NCI-H82 (cell line): ENCODE measurements around the gene UVRAG.

Source experiments
- DNase-seq: peaks from one replicate; lab custom pipeline; 2025; lab: John Stamatoyannopoulos, UW

UVRAG gene

DNA sequence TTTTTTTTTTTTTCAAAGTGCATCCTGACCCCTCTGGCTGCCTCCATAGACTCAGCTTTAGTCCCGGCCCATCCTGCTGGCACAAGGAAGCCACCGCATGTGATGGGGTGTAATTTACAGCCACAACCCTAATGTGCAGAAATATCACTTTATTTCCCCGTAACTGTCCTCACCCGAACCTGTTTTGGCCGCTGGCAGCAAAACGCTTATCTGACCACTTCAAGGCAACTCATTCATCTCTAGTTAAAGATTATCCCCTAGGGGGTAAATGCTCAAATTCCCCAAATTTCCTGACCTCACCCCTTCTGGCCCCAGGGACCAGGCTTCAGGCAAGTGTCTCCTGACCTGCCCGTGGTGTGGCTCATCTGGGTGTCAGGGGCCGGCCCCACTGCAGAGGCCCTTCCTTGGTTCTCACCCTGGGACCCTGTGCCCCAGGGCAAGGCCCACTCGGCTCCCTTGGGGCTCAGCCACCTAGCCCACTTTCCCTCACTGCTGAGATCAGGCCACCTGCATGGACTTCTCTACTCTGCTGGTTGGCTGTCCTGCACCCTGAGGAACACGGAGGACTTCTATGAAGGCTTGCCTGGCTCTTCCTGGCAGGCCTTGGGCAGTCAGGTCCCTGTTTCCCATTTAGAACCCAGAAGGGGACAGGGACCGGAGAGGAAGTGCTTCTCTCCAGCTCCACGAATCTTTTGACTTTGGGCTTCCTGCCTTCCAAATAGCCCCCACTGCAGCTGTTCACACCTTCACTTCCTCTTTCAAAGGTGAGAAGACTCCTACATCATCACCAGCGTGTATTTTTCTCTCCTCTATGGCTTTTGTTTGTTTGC lies 337.9 kb downstream of the UVRAG start:
- no peak for DNase-seq

DNA sequence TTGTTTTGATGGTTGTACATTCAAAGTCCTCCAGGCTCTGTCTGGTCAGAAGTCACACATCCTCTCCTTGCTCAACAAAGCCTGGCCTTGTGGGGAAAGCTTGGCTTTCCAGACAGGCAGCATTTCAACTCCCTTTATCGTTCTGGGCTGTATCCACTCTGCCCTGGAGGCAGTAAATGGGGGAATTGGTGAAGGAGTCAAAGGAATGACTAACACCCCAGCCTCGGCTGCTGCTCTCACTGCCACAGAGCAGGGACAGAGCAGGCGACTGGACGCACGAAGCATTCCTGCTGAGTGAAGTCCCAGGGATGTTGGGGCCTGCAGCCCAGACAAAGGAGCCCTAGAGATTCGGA lies 338.5 kb downstream of the UVRAG start:
- no peak for DNase-seq

DNA sequence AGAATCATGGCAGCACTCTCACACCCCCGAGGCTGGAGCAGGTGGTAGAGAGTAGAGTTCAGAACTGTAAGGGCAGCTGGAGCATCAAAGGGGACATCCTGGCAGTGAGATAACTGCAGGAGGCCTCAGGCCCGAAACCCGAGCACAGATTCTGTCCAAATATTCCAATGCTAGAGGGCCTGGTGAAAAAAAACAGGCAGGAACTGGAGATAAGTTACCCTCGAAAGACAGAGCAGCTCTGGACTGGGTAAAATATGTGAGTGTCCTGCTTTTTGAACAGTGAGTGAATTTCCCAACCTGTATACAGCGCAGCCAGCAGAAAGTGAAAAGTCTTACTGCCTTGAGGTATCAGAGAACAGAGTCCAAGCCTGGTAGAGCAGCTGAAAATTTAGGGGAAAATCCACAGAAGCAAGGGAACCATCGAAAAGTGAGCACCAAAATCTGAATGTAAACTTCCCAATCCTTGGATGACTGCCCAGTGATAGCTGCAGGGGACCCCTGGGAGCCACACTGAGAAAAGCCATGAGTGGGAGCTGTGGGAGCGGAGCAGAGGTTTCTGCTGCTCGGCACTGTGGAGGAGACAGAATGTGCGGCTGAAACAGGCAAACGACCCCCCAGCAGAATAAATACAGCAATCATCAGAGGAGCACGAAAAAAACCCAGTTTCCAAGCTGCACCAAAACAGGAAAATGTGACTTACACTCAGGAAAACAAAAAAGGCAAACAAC lies 340.7 kb downstream of the UVRAG start:
- no peak for DNase-seq

DNA sequence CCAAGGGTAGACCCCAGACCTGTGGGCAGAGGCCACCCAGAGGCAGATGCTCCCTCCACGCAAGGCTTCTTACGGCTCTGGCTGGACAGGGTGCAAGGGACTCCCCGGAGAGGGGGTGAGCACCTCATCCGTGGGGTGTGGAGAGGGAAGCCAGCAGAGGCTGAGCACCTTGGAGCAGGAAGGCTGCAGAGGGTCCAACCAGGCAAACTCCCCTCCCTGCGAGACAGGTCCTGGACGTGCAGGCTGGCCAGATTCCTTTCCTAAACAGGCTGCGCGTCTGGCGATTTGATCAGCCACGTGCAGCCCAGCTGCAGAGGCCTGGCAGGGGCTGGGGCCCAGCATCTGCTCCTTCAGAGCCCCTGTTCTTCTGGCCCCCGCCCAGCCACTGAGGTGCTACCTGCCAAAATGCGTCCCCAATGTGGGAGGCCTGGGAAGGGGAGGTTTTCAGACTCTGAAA lies 342.0 kb downstream of the UVRAG start:
- no peak for DNase-seq

DNA sequence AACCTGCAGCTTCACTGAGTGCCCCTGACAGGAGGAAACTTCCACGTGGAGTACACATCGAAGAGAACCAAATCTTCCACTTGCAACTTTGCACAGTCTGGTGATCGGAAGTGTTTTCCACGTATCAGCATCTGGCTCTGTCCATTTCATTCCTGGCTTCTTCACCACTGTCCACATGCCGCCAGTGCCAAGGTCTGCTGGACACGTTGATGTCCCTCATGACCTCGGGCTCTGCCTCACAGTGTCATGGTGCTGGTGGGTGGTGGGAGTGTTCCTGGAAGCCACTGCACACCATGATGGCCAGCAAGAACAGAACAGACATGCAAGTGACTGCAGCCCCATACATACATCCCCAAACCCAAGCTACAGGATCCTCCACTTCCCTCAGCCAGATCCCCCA lies 342.9 kb downstream of the UVRAG start:
- no peak for DNase-seq

DNA sequence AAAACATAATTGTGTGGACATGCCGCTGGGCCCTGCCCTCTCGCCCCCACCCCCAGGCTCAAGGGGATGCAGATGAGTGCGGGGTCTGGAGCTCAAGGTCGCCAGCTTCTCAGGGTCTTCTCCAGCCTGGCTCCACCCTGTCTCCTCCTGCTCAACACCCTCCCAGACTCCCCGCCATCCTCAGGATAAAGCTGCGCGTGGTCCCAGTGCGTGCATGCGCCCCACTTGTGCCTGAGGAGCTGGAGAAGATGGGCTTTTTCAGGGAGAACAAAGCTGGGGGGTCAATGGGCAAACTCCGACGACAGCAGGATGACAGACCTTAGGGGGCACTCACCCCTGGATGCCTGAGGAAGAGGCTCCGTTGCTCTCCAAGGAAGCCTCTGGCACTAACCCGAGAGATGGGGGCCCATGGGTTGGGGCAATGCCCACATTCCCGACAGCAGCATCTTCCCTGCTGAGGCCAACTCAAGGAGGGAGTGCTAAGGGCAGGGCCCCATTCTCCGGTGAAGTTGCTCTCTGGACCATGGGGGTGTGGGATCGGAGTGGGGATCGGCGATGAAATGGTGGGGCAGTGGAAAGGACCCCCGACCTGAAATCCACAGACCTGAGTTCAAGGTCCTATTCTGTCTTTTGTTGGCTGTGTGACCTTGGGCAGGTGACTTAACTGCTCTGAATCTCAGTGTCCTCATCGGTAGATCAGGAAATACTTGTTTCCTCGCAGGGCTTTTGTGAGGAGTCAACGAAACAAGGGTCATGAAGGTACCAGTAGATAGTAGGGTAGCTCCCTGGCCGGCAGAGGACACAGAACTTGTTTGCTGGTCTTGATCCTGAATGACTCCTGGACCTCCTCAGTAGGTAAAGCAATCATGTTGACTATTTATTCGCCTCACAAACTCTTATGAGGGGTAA lies 343.6 kb downstream of the UVRAG start:
- no peak for DNase-seq

DNA sequence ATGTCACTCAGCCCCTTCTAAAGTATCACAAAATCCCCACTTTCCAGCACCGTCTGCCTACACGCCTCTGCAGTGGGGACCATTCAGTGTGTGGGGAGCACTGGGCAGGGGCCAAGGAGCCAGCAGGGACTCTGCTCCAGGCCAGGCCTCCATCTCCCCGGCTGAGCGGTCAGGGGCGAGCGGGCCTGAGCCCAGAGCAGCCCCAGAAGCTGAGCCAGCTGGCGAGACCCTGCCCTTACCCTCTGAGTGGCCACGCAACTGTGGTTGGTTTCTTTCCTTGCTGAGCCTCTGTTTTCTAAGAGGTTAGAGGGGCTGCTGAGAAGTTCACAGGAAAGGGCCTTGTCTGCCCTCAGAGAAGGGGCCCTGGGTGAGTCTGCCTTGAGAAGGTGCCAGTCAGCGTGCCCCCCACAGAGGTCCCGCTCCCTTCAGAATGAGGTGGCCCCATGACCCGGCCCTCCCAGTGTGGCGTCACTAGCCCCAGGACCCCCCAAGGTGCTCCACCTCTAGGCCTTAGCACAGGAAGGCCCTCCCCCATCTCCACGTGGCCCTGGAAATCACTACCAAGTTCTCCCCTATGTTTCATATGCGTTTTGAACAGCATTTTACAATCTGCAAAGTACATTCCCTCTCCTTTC lies 344.4 kb downstream of the UVRAG start:
- DNase-seq: no peak

DNA sequence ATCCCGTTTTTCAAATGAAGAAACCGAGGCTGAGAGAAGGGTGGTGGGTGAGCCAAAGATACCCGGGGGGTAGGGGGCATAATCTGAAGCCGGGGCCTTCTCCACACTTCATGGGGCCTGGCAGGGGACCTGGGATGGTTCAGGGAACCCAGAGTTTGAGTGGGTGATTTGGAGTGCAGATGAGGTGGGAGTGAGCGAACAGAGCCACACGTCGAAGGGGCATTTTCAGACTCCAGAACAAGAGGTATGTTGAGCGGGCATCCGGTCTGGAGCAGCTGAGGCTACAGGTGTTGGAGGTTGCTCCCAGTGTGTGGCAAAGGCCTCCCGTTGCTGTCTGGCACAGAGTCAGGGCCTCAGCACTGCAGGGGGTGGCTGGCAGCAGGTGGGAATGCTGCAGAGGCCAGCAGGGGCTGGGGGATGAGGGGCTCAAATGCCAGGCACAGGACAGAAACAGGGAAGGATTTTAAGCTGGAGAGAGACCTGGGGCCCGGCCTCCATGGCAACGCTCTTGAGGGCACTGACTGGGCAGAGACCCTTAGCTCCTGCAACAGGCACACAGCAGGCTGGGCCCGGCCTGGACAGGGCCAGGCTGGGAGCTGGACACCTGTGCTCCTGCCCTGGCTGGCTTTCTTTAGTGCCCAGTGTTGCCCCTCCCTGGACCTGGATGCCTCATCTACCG lies 345.1 kb downstream of the UVRAG start:
- DNase-seq: no peak

DNA sequence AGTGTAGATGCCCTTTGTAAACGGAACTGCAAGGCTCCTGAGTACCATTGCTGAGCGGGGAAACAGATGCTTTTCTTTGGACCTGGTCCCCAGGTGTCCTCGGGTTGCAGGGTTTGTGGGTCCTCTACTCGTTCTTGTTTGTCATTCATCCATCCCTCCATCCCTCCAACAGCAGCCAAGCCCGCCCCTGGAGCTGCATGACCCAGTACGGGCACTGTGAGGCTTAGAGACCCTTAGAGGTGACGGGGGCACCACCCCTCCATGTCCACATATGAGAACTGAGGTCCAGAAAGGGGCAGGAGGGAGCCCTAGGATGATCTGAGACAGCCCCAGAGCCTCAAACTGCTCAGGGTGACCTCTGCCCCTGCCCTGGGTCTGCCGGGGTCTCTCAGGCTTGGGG lies 345.8 kb downstream of the UVRAG start:
- no peak for DNase-seq

DNA sequence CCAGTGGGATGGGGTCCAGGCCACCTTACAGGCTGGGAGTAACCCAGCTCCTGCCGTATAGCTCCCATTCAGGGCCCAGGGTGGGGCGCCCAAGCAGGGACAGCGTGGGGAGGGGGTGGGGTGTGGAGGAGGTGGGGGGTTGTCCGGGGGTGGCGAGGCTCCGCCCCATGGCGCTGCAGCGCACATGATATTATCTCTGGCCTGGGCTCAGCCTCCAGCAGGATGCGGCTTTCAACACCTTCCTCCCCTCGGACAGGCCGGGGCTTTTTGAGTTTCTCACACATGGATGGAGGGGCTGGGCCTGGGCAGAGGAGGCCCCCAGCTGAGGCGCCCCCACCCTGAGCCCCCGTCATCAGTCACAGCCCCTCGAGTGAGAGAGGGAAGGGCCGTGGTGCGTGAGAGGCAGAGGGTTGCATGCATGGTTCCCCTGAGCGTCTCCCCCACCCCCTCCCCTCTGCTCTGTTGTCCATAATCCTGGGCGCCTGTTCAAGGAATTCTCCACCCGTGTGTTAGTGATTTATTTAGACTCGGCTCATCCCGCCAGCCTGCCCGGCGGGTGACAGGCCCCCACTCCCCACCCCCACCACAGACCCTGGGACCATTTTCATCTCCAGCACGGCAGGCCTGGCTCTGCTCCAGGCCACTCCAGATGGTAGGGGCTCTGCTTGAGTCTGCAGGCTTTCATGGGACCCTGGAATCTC lies 346.4 kb downstream of the UVRAG start:
- DNase-seq: peak; percentile 76

DNA sequence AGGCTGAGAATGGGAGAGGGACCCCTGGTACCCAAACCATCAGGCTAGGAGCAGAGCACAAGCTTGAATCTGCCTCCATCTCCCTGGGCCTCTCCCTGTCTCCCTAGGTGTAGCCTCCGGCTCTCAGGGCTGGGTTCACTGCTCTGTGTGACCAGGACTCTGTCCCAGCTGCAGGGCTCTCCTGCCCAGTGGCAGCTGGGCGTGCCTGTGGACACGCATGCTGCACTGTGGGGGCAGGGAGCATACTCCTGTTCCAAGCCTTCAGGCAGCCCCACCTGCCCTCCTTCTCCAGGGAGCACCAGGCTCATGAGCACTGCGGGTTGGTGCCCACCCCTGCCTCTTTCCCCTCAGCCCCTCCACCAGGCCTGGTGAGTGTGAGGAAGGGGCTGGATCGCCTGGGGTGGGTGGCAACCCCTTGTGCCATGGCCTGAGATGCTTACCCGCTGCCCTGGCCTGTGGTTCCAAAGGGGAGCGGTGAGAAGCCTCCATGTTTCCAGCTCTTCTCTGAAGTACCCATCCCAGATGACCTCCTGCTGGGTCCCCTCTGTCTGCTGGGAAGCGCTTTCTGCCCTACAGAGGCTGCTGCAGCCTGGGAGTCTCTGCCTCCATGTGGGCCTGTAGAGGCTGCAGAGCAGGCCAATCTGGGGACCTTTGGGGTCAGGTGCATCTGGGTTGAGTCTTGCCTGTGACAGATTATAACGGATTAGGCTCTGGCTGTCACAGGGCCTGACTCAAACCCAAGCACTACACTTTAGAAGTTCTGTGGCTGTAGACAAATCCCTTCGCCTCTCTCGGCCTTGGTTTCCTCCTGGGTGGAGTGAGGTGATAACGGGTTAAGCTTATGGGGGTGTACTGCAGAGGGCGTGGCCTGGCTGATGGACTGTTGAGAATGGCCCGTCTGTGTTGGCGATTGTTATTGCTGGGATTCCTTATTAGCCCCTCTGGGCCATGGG lies 347.6 kb downstream of the UVRAG start:
- peak; percentile 78 for DNase-seq

DNA sequence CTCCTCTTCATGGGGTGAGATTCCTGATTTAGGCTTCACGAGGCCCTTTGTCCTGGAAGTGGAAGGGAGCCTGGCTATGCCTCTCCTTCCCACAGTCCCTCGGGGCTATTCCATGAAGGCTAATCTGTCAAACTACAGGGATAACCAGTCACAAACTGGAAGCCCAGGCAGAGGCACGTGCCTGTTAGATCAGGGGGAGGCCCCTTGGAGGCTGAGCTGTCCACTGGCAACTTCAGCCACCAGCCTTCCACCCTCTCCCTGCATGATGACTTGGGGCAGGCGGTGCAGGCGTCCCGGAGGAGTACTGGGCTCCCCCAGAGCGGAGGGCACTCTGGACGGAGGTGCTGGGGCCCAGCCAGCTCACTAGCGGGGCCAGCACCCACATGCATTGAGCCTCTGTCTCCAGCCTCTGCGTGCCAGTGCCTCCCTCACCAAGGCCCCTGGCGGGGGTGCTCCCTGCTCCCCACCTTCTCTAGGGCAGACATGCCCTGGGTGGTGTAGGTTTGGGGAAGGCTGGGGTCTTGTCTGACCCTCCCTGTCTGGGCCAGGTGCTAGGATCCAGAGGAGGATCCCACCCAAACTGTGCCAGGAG lies 348.4 kb downstream of the UVRAG start:
- DNase-seq: no peak

DNA sequence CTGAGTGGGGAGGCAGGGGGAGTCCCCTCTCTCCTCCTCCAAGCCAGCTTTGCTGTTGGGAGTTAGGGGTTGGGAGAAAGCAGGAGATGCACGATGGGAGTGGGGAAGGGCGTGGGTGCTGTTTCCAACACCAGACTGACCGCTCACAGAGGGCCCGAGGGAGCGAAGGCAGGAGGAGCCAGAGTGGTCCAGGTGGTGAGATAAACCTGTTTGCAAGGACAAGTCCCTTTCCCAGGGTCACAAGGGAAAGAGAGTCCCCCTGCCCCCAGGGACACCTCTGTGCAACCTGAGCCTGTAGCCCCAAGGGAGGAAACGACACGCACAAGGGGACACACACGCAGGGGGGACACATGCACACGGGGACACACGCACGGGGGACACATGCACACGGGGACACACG lies 349.1 kb downstream of the UVRAG start:
- DNase-seq: no peak

DNA sequence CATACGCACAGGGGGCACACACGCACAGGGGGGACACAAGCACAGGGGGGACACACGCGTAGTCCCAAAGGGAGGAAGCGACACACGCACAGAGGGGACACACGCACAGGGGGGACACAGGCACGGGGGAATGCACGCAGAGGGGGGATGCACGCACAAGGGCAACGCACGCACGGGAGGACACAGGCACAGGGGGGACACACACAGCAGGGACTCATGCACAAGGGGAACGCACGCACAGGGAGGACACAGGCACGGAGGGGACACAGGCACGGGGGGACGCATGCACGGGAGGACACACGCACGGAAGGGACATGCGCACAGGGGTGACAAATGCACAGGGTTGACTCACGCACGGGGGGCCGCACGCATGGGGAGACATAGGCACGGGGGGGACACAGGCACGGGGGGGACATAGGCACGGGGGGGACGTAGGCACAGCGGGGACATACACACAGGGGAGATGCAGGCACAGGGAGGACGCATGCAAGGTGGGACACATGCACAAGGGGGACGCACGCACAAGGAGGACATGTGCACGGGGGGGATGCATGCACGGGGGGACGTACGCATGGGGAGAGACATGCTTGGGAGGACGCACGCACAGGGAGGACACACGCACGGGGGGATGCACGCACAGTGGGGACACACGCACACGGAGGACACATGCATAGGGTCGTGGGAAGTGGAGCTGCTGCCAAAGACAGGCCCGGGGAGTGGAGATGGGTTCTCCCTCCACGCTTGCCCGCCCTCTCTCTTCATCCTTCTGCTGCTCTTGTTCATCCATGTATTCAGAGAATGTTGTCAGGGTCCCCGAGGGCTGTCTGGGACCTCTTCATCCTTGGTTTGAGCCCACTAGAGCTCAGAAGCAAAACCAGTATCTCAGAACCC lies 350.1 kb downstream of the UVRAG start:
- no peak for DNase-seq

DNA sequence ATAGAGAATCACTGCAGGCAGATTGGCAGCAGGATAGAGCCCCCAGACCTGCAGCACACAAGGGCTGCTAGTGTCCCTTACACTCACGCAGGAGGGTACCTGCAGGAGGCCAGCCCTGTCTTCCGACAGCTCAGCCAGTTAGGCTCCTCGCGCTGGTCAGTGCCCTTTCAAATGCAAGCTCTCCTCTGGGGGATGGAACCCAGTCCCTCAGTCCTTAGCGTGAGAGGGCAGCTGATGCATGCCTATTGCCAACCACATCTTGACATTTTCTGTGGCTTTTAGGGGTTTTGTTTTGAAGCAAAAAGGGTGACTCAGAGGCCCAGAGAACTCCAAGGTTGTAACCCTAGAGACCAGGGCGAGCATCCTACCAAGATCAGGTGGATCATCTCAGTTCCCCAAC lies 351.3 kb downstream of the UVRAG start:
- no peak for DNase-seq

DNA sequence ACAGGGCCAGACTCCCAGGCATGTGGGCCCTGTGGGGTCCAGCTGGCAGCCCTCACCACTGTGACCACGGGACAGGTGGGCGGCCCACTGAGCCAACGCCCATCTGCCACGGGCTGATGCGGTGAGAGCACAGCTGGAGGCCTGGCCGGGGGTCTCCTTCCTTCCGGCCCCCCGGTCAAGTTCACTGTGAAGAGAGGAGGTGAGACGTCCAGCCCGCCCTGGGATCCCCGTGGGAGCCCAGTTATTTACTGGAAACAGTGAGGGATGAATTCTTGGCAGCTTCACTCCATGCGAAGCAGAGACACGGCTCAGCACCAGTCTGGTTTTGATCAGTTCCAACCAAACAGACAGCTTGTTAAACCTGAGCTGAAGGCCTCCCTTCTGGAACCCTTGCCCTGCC lies 352.6 kb downstream of the UVRAG start:
- DNase-seq: no peak

DNA sequence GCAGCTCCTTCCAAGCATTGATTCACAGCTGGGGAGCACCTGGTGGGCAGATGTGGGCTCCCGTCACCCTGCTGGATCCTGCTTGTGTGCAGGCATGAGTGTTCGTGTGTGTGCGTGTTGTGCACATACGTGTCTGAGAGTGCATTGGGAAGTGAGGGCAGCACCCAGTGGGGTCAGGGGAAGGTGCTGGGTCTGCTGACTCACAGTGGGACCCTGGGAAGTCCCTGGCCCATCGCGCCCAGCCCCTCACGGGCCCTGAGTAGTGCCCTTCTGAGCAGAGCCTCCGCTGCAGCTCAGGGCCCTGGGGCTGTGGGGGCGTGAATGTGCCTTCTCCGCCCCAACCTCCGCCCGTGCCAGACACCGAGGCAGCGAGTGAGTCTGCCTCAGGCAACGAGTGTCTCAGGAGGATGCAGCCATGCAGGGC lies 354.5 kb downstream of the UVRAG start:
- DNase-seq: no peak

DNA sequence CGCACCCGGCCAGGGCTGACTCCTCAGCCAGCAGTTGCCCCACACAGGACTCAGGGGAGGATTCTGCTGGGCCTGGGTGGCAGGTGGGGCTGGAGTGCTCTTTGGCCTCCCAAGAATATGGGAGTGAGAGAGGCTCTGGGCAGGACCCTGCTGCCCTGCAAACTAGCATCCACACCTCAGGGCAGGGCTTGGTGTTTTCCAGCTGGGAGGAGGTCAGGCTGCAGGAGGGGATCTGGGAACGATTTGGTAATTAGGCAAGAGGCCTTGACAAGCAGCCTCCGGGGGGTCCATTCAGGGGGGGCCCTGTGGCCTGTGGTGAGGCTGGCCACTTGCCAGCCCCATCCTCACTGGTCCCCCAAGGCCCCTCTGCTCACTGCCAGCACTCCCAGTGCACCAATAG lies 355.5 kb downstream of the UVRAG start:
- no peak for DNase-seq
